Panc1 (cell line): ENCODE data around the gene CPPED1.

Experiments
- POLR2AphosphoS5 ChIP-seq: IDR thresholded peaks from 2 replicates; pipeline ENCODE4 v1.6.1; 2012; ENCODE audit warnings: mild to moderate bottlenecking, low read depth, low read length, moderate library complexity
- SIN3A ChIP-seq: IDR thresholded peaks from 2 replicates; pipeline ENCODE4 v1.6.1; 2012; ENCODE audit warnings: low read depth, mild to moderate bottlenecking, low read length, moderate library complexity, borderline replicate concordance; ENCODE audit not compliant: insufficient read depth
- TCF7L2 ChIP-seq: IDR thresholded peaks from 2 replicates; pipeline ENCODE4 v1.6.1; 2011; ENCODE audit warnings: mild to moderate bottlenecking, low read depth, low read length, inconsistent platforms
- TF ChIP-seq, protein P1 (sequence below): fragments of 450-650 bp; IDR thresholded peaks from 2 replicates; pipeline ENCODE4 v1.5.1; 2017; ENCODE audit warnings: mild to moderate bottlenecking

DNA sequence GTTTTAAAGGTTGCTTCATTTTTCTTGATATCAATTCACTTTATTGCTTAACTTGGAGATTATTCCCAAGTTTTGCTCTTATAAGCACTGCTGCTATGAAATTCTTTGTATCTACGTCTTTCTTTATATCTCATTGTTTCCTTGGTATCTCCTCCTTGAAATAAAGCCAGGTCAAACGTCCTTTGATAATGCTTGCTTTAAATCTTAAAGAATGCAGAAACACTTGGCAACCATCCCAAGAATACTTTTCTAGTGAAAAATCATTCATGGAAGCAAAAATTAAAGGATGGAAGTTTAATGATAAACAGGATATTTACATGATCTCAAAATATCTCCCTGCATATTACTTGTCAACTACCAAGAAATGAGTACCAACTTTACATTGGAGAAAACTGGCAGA, 175.2 kb downstream of the CPPED1 start:
- TF ChIP-seq POLR2AphosphoS5 (no peak), SIN3A (no peak), TCF7L2 (no peak)
- TF ChIP-seq, protein P1, sequence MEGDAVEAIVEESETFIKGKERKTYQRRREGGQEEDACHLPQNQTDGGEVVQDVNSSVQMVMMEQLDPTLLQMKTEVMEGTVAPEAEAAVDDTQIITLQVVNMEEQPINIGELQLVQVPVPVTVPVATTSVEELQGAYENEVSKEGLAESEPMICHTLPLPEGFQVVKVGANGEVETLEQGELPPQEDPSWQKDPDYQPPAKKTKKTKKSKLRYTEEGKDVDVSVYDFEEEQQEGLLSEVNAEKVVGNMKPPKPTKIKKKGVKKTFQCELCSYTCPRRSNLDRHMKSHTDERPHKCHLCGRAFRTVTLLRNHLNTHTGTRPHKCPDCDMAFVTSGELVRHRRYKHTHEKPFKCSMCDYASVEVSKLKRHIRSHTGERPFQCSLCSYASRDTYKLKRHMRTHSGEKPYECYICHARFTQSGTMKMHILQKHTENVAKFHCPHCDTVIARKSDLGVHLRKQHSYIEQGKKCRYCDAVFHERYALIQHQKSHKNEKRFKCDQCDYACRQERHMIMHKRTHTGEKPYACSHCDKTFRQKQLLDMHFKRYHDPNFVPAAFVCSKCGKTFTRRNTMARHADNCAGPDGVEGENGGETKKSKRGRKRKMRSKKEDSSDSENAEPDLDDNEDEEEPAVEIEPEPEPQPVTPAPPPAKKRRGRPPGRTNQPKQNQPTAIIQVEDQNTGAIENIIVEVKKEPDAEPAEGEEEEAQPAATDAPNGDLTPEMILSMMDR, result no peak
